Liver (tissue), 3 donors: ENCODE data around the gene MIXL1.

Source experiments
- CTCF ChIP-seq: fragments of 150-350 bp; IDR thresholded peaks from 2 replicates; pipeline ENCODE4 v1.5.1; 2017; ENCODE audit warnings: improper control_type of control experiment, low read depth, low read length; ENCODE audit not compliant: missing input control
- MAX ChIP-seq: IDR thresholded peaks from 2 replicates; pipeline ENCODE4 v1.6.1; 2016; ENCODE audit warnings: antibody characterized with exemption
- NR2F2 ChIP-seq: IDR thresholded peaks from 2 replicates; pipeline ENCODE4 v1.6.1; 2016; ENCODE audit warnings: antibody characterized with exemption
- REST ChIP-seq: IDR thresholded peaks from 2 replicates; pipeline ENCODE4 v1.6.1; 2016; ENCODE audit warnings: antibody characterized with exemption, mild to moderate bottlenecking
- donor health status: healthy.
- donor health status: healthy.

- TF ChIP-seq CTCF (no peak), MAX (no peak), REST (no peak), NR2F2 (no peak)
Observed at GRCh38 chr1:226222686-226223085, 778 bp upstream of the MIXL1 start.
